Ovary (tissue), 3 donors: ENCODE data around the gene TNFRSF25.
"Not testable (repeated sequence)": the region's sequence is repeated elsewhere in the genome, so short reads cannot be mapped to it uniquely, and the experiment has no call there.

ENCODE experiments used
- POLR2A ChIP-seq: fragments of 450-650 bp; IDR thresholded peaks from one replicate; pipeline ENCODE4 v1.6.1; 2017; ENCODE audit warnings: antibody characterized with exemption, mild to moderate bottlenecking, moderate library complexity
- TF ChIP-seq, protein P1 (sequence below), 3 donors: fragments of 450-650 bp in 2 of 3; fragments of 200-600 bp in 1 of 3; IDR thresholded peaks; one replicate each; pipeline versions ENCODE4 v1.5.1 to v1.8.0; 2016 to 2022; ENCODE audit warnings: antibody characterized with exemption in 3 of 3, mild to moderate bottlenecking in 1 of 3
- donor health status: DM: no; HTN: no; CAD: no.

DNA sequence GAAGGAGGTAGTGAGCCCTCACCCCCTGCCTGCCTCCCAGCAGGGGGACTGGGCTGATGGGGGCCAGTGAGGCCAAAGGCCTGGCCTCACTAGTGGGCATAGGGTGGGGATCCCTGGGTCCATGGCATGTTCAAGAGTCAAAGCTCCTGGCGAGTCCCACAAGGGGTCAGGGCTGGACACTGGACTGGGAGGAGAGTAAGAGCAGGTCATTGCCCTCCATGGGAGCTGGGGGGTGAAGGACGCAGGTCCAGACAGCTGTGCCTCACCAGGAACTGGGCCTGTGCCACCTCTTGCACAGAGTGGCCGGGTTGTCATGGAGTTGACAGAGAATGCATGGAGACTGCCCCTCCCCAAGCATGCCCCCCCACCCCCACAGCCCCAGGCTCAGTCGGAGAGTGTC lies 20.0 kb downstream of the TNFRSF25 start:
- not testable (repeated sequence) for TF ChIP-seq POLR2A
- TF ChIP-seq, protein P1, sequence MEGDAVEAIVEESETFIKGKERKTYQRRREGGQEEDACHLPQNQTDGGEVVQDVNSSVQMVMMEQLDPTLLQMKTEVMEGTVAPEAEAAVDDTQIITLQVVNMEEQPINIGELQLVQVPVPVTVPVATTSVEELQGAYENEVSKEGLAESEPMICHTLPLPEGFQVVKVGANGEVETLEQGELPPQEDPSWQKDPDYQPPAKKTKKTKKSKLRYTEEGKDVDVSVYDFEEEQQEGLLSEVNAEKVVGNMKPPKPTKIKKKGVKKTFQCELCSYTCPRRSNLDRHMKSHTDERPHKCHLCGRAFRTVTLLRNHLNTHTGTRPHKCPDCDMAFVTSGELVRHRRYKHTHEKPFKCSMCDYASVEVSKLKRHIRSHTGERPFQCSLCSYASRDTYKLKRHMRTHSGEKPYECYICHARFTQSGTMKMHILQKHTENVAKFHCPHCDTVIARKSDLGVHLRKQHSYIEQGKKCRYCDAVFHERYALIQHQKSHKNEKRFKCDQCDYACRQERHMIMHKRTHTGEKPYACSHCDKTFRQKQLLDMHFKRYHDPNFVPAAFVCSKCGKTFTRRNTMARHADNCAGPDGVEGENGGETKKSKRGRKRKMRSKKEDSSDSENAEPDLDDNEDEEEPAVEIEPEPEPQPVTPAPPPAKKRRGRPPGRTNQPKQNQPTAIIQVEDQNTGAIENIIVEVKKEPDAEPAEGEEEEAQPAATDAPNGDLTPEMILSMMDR (IDR thresholded peaks at IDR 0.05), result not testable (repeated sequence)
